Stimulated activated naive CD4-positive, alpha-beta T cell treated with Interleukin-2 at 50 U/mL for 16 hours (primary cell): ENCODE data around the gene ZNF467.

Experiments used
- DNase-seq: peaks from one replicate; lab custom pipeline; 2025; lab: John Stamatoyannopoulos, UW

ZNF467 gene

DNA sequence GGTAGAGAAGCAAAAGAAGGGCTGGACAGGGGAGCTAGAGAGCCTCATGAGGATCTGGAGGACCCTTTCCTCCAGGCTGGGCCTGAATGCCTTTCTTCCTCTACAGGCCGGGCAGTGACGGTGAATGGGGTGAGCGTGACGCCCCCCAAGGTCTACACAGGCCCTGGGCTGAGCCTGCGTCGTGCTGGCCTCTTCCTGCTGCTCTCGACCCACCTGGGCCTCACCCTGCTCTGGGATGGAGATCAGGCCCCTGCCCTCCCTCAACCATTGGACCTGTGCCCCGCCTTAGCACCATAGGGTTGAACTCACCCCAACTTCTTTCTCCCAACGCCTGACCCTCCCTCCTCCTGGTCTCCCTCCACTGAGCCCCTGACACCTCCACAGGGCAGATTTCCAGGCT lies 12.6 kb upstream of the ZNF467 start:
- no peak for DNase-seq

DNA sequence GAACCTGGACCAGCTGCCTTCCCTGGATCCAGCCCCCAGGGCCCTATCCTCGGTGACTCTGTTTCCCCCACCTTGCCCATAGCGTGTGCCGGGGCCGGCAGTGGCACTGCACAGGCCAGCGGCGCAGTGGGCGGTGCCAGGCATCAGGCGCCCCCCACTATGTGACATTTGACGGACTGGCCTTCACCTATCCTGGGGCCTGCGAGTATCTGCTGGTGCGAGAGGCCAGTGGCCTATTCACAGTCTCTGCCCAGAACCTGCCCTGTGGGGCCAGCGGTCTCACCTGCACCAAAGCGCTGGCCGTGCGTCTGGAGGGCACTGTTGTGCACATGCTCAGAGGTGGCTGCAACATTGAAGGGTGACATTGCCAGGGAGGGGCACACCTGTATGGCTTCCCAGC lies 12.0 kb upstream of the ZNF467 start:
- no peak for DNase-seq

DNA sequence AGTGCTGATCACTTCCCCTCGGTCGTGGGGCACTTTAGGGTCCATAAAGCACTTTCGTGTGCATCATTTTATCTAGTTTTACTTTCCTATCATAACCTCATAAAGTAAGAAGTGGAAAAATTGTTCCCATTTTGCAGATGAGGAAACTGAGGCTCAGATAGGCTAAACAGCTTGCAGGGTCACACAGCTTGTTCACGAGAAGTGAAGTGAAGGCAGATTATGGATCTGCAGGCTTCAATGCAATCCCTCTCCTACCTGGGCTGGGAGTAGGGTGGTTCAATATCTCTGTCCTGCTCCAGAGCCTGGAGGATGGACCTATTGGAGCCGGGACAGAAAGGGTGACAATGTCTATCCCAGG lies 10.8 kb upstream of the ZNF467 start:
- DNase-seq: no peak

DNA sequence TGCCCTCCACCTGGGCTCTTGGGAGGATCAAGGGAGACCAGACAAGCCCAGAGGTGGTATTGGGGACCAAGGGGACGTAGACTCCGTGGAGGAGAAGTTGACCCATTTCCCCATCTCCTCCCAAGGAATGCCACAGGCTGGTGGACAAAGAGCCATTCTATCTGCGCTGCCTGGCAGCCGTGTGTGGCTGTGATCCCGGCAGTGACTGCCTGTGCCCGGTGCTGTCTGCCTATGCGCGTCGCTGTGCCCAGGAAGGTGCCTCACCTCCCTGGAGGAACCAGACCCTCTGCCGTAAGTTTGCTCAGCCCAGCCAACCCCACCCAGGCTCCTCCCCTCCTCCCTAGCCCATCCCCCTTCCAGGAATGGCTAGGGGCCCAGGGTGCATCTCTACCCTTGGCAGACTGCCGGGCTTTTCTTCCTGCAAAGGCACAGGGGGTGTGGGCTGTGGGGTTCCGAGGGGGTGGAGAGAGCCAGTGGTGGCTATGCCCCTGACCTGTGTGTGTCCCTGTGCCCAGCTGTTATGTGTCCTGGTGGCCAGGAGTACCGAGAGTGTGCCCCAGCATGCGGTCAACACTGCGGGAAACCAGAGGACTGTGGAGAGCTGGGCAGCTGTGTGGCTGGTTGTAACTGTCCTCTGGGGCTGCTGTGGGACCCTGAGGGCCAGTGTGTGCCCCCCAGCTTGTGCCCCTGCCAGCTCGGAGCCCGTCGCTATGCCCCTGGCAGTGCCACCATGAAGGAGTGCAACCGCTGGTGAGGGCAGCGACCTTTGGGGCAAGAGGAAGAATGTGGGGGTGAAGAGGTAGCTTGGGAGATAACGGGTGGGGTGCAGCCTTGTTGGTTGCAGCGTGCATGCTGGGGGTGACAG lies 10.2 kb upstream of the ZNF467 start:
- DNase-seq: no peak

DNA sequence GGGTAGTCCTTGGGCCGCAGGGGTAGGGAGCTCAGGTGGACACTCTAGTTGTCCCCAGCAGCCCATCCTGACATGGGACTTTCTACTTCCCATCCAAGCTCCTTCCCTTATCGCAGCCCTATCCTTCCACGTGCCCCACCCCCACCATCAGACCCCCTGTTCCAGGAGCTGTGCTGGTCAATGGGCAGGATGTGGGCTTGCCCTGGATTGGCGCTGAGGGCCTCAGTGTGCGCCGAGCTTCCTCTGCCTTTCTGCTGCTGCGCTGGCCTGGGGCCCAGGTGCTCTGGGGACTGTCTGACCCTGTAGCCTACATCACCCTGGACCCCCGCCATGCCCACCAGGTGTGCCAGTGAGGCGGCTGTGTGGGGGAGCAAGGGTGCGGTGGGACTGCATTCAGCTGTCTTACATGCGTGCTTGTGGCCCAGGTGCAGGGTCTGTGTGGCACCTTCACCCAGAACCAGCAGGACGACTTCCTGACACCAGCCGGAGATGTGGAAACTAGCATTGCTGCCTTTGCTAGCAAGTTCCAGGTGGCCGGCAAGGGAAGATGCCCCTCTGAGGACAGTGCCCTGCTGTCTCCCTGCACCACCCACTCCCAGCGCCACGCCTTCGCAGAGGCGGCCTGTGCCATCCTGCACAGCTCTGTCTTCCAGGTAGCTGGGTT lies 9.4 kb upstream of the ZNF467 start:
- DNase-seq: no peak

GRCh38 chr7:149781921-149782320 lies 8.5 kb upstream of the ZNF467 start:
- no peak for DNase-seq

- no peak for DNase-seq
Measured at GRCh38 chr7:149780636-149781419, 7.4 kb upstream of the ZNF467 start.

DNA sequence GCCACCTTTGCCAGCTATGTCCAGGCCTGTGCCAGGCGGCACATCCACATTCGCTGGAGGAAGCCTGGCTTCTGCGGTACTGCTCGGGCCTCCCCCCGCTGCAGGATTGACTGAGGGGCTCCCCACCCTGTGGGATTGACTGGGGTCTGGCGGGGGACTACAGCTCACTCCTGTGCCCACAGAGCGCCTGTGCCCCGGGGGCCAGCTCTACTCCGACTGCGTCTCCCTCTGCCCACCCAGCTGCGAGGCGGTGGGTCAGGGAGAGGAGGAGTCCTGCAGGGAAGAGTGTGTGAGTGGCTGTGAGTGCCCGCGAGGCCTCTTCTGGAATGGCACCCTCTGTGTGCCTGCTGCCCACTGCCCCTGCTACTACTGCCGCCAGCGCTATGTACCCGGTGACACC lies 6.7 kb upstream of the ZNF467 start:
- no peak for DNase-seq

- no peak for DNase-seq
Measured at GRCh38 chr7:149779502-149779805, 6.1 kb upstream of the ZNF467 start.

DNA sequence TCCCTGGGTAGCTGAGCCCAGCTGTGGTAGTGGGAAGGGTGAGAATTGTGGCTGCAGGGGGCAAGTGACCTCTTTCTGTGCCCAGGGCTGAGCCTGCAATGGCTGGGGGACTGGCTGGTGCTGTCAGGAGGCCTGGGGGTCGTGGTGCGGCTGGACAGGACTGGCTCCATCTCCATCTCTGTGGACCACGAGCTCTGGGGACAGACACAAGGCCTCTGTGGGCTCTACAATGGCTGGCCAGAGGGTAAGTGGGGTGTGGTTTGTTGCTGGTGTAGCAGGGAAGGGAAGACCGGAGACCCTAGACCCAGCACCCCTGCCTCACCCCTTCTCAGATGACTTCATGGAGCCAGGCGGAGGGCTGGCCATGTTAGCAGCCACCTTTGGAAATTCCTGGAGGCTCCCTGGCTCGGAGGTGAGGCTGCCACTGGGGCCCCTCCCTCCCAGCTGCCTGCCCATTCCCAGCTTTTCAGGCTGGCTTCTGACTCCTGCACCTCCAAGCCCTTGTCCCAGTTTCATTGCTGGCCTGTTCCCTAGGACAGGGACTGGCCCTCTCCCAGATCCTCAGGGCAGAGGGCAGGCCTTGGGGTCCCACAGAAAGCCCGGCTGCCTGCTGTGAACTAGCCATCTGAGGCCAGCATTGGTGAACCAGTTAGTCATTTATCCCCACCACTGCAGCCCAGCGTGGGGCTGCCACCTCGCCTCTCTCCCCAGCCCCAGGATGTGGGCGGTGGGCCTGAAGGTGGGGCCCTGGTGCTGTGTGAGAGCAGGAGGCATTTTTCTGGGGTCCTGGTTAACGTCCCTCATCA lies 5.5 kb upstream of the ZNF467 start:
- DNase-seq: no peak

GRCh38 chr7:149778327-149778637 lies 4.9 kb upstream of the ZNF467 start:
- DNase-seq: no peak

GRCh38 chr7:149777551-149778326 lies 4.4 kb upstream of the ZNF467 start:
- no peak for DNase-seq

DNA sequence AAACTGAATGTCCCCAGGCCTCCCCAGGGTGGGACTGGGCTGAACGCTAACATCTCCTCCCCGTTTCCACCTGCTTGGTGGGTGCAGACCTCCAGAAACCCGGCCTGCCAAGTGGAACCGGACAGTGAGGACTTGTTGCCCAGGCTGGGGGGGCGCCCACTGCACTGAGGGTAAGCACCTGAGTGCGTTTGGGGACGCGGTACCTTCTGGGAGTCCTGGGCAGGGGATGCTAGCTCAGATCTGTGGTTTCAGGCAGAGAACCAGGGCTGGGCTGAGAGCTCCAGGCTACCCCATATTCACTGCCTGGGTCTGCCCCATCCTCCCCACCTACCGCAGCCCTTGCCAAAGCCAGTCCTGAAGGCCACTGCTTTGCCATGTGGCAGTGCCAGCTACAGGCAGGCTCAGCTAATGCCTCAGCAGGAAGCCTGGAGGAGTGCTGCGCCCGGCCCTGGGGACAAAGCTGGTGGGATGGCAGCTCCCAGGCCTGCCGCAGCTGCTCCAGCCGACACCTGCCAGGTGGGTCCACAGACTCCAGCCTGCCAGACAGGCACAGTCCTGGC lies 3.5 kb upstream of the ZNF467 start:
- DNase-seq: no peak

DNA sequence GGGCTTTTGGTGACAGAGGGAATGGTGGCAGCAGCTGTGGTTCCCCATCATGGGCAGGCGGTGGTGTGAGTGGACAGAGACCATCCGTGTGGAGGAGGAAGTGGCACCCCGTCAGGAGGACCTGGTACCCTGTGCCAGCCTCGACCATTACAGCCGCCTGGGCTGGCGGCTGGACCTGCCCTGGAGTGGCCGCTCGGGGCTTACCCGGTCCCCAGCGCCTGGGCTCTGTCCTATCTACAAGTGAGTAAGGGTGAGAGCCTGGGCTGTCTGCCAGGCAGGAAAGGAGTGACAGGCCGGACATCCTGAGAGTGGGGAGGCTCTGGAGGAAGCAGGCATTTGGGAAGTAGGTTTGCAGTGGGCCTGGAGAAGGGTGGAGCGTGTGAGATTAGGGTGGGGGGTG lies 2.9 kb upstream of the ZNF467 start:
- no peak for DNase-seq

- no peak for DNase-seq
Measured at GRCh38 chr7:149775176-149775556, 1.8 kb upstream of the ZNF467 start.

DNA sequence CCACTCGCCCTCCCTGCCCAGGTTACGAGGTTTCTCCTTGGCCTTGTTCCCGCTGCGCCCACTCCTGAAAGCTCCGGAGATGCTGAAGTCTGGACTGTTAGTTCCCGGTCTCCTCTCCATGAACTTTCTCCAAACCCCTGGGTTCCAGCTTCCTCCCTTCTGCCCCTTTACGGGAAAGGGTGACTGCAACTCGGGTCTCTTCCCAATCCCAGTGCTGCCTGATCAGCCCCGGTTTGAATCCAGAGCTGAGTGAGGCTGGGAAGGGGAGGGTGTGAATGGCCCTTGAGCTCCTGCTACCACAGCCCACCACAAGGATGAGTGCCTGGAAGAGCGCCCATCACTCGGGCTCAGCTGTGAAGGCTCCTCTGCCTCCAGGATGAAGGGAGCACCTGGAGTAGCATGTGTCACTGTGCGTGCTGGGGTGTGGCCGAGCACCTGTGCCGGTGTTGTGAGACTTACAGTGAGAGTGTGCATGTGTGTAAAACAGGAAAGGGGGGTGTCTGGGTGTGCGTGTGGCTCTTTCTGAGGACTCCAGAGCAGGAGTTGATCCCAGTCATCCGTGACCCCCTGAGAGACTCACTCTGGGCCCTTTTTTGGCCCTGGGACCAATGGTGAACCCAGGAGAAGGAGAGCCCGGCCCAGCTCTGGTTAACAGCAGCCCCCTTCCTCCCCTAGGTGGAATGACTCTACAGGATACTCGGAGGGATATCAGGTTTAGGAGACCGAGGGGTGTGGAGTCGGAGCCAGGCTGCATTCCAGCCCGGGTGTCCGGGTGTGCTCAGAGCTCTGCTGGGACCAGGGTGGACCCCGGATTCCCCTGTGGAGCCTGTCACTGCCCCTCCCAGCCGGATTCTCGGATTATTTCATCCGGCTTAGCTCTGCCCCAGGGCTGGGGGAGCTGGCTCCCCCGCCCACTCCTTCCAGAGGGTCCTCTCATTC lies 1.1 kb upstream of the ZNF467 start:
- DNase-seq: no peak

DNA sequence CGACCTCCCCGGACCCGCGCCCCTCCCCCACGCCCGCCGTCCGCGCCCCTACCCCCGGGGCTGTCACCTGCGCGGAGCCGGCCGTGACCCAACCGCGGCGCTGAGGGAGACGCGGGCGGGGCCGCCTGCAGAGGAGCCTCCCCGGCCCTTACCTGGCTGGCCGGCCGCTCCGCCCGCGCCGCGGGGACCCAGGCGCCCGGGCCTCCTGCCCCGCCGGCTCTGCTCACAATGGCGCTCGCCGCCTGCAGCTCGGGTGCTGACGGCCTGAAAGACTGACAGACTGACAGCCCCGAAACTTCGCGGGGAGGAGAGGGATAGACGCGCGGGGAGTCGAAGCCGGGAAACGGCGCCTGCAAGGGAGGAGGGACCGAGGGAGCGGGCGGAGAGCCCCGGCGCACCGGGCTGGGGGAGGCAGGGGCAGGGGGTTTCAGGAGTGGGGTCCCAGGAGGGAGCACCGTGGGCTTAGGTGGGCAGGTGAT lies 393 bp downstream of the ZNF467 start:
- DNase-seq: peak; percentile 33

- peak; percentile 27 for DNase-seq
Measured at GRCh38 chr7:149772241-149772955, 990 bp downstream of the ZNF467 start.

GRCh38 chr7:149771720-149772240 lies 1.6 kb downstream of the ZNF467 start:
- peak; percentile 82 for DNase-seq
